HG03354 (cell line): ENCODE data around the gene ERO1A.
A peak's percentile ranks its signal among the peaks of the same experiment; 100 is the strongest.

Source experiments
- ATAC-seq: cut with Tn5 transposase; IDR thresholded peaks from one replicate; pipeline ENCODE4 v1.9.1; 2021; ENCODE audit warnings: mild to moderate bottlenecking; ENCODE audit not compliant: unreplicated experiment, poor library complexity, severe bottlenecking

The ERO1A gene

DNA sequence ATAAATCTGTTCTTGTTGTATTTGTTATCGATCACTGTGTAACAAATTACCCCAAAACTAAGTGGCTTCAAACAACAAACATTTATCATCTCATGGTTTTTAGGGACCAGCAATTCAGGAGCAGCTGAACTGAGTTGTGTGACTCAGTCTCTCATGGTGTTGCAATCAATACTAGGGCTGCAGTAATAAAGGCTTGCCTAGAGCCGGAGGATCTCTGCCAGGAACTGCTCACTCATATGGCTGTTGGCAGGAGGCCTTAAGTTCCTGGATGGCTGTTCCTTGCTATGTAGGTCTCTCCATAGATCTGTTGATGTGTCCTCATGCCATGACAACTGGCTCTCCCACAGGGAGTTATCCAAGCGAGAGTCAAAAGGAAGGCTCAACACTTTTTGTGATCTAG lies 7.9 kb upstream of the ERO1A start:
- no peak for ATAC-seq

GRCh38 chr14:52701223-52701622 lies 5.9 kb upstream of the ERO1A start:
- ATAC-seq: no peak

DNA sequence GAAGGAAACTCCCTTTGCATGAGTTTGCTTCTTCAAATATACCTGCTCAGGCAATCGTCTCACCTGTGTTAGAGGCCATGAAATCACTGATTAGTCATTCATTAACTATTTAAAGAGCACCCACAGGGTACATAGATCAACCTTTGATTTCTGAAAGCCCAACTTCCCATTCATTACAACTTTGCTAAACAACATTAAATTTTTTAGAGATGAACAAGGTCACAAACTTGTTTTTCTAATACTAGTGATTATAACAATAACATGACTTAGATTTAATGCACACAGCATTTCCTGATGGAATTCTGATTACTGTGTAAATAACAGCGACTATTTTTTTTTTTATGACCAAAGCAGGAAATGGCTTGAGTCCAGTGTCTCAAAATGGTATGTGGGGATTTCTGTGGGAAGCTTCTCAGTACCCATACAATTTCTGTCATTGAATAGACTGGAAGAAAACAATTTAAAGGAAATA lies 5.4 kb upstream of the ERO1A start:
- ATAC-seq: no peak

DNA sequence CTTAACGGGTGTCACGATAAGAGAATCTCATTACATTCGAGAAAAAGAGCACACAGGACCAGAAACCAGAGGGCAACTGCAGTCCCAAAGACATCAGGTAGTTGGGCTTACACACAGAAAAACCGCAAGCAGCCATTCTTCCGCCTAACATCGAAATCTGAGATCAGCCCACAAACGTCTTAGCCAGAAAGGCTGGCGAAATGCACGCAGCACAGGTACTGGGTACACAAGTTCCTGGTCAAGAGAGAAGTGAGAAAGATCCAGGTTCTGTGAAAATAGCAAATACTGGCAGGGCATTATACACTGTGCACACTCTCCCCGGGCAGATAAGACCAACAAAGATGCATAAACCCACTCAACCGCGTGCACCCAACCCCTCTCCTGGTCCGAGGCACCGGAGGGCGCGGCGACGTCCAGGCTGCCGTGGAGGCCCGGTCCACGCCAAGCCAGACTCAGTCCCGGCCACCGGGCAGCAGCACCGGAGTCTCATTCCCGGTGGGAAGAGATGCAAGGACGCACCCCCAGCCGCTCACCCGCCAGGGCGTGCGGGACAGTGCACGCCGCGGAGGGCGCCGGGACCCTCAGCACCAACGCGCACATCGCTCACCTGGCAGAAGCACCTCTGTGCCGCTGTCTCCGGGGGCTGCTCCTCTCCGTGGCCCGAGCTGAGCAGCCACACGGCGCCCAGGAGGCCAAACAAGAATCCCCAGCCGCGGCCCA lies 437 bp downstream of the ERO1A start:
- peak; percentile 68 for ATAC-seq

GRCh38 chr14:52693532-52693931 lies 1.8 kb downstream of the ERO1A start:
- no peak for ATAC-seq

GRCh38 chr14:52693036-52693435 lies 2.3 kb downstream of the ERO1A start:
- ATAC-seq: no peak

DNA sequence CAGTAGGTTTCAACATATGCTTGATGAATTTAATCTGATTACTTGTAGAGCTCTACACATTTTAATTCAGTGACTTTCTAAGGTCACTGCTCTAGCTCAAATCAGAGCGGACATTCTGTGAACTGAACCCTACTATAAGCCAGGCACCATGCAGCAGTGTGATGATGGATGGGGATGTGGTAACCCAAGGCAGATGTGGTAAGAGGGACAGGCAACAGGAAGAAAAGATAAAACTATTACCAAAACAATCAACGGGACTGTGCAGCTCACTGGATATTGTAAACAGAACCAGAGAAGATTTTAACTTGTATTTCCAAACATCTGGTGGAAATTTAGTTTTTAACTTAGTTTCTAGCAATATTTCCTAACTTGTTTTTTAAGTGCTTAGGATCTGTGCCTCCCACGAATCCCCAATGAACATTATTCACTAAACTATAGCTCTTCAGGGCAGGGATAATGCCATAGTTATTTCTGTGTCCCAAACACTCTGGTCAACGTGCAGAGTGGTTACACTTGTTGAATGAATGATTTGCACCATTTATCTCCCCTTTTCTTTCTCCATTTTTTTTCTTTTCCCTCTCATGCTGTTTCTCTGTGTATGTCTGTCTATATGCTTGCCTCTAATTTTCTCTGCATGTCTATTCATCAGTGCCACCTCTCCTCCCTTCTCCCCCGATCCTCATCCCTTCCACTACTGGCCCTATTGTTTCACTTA lies 3.0 kb downstream of the ERO1A start:
- ATAC-seq: no peak

DNA sequence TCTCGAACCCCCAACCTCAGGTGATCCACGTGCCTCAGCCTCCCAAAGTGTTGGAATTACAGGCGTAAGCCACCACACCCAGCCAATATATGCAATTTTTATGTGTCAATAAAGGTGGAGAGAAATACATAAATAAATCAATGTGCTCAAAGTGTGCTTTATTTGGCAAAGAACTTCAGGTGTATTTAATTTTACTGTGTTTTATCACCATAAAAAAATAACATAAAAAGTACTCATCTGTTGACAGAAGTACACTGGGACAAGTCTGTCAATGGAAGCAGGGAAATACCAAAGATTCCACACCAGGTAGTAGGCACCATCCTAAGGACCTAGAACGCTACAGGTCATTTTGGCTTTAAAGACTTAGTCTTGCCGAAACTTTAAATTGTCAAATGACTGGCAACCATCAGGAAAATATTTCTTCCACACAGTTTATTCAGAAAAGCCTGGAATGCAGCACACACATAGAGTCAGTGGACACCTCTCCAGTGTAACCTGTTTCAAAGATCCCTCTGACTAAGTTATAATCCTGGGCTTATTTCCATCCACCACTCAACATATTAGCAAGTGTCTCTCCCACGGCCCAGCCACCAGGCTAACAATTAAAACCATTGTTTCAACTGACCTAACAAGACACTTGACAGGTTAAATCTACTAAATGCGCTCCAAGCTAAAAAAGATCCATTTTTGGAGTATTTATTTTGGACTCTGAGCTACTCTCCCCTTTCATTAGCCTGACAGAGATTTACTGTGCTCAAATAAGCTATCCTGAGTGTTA lies 4.2 kb downstream of the ERO1A start:
- no peak for ATAC-seq

GRCh38 chr14:52686176-52686575 lies 9.2 kb downstream of the ERO1A start:
- no peak for ATAC-seq

- no peak for ATAC-seq
Measured at GRCh38 chr14:52683985-52684520, 11.3 kb downstream of the ERO1A start.

DNA sequence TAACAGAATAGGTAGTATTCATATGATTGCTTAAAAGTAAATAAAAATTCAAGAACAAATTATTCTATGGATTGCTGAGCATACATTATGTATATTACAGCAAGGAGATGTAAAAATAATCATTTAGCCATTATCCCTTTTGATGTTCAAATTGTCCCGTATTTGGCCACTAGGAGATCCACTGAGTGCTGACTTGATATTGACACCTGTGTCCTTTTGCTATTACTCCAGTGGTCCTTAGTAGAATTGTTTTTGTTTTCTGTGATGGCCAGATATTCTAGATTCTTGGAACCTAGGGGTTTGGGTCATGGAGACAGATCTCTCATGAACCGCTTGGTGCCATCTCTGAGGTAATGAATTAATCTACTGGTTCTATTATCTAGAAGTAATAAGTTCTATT lies 16.8 kb downstream of the ERO1A start:
- no peak for ATAC-seq

DNA sequence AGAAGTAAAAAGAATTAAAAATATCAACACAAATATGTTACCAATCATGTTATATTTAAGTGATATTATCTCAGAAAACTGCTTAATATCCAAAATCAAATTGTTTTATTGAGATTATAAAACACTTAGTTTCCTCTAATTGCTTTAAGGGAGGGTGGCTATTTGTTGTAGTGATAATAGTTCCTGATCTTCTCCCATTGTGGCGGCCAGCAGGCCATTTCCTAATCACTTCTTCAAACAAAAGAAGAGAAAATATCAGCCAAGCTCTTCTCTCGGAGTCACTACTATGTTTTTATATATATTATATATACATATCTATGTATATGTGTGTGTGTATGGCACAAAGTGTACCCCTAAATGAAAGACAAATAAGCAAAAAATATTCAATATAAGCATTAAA lies 31.5 kb downstream of the ERO1A start:
- ATAC-seq: no peak

- no peak for ATAC-seq
Measured at GRCh38 chr14:52661314-52661713, 34.0 kb downstream of the ERO1A start.

GRCh38 chr14:52660832-52661231 lies 34.5 kb downstream of the ERO1A start:
- no peak for ATAC-seq

- ATAC-seq: no peak
Measured at GRCh38 chr14:52660325-52660724, 35.0 kb downstream of the ERO1A start.

DNA sequence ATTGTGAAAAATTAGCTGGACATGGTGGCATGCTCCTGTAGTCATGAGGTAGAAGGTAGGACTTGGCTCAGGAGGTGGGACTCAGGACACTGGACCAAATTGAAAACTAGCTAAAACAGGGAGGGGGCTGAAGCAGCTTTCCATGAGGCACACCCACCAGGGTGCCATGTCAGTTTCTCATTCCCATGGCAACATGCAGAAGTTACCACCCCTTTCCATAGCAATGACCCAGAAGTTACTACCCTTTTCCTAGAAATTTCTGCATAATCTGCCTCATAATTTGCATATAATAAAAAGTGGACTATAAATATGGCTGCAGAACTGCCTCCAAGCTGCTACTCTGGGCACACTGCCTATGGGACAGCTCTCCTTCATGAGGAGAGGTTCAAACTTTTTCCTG lies 38.5 kb downstream of the ERO1A start:
- ATAC-seq: no peak

DNA sequence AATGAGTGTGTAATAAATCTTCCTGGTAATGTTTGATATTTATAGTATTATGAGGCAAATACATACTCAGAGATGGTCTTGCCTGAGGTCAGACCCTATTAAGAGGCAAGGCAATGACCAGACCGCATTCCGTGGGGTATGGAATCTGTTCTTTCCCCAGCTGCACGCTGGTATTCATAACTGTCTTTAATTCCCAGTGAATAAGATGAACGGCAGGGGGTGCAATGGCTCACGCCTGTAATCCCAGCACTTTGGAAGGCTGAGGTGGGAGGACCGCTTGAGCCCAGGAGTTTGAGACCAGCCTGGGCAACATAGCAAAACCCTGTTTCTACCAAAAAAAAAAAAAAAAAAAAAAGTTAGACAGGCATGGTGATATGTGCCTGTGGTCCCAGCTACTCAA lies 44.6 kb downstream of the ERO1A start:
- ATAC-seq: no peak

GRCh38 chr14:52649511-52649910 lies 45.8 kb downstream of the ERO1A start:
- no peak for ATAC-seq

GRCh38 chr14:52641745-52642144 lies 53.6 kb downstream of the ERO1A start:
- ATAC-seq: no peak

DNA sequence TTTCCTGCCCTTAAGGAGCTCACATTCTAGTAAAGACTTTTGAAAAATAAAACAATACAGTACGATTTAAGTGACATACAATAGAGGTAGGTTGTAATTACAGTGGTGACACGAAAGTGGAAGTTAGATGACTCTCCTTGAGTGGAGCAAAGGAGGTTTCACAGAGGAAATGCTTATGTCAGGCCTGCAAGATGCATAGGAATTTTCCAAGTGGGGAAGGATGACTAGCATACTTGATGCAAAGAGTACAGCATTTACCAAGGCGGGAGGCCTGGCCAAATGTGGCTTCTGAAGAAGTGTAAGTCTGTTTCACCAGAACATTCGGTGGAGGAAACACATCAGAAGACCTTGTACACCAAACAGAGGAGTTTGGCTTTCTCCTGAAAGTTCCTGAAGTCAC lies 55.2 kb downstream of the ERO1A start:
- ATAC-seq: no peak
